ENCODE data around the gene IFIT1B. TPM values are rescaled to one million over a fixed set of nuclear protein-coding genes. Genes with fewer than 3 reads are reported as not detected.
"Not testable (repeated sequence)": the region's sequence is repeated elsewhere in the genome, so short reads cannot be mapped to it uniquely, and the experiment has no call there.

The IFIT1B gene
- total RNA-seq, 1 donor from 2014 or later: 26.5 TPM

DNA sequence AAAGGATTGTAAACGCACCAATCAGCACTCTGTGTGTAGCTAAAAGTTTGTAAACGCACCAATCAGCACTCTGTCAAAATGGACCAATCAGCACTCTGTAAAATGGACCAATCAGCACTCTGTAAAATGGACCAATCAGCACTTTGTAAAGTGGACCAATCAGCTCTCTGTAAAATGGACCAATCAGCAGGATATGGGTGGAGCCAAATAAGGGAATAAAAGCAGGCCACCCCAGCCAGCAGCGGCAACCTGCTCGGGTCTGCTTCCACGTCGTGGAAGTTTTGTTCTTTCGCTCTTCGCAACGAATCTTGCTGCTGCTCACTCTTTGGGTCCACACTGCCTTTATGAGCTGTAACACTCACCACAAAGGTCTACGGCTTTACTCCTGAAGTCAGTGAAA, 34.4 kb downstream of the IFIT1B start:
- not testable (repeated sequence) for DNase-seq (ENCODE audit: low spot score)

DNA sequence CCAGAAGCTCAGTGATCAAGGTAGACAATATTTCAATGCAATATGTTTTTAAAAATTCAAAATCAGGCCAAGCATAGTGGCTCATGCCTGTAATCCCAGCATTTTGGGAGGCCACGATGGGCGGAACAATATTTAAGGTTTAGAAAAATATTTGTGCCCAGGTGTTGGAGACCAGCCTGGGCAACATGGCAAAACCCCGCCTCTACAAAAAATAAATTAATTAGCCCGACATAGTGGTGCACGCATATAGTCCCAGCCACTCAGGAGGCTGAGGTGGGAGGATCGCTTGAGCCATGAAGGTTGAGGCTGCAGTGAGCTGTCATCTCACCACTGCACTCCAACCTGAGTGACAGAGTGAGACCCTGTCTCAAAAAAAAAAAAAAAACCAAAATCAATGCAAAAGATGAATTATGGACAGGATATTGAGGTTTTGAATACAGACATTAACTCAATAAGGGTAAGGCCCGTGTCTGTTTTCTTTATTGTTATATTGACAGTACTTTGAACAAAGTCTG, 35.6 kb downstream of the IFIT1B start:
- no peak for DNase-seq (ENCODE audit: low spot score)

DNA sequence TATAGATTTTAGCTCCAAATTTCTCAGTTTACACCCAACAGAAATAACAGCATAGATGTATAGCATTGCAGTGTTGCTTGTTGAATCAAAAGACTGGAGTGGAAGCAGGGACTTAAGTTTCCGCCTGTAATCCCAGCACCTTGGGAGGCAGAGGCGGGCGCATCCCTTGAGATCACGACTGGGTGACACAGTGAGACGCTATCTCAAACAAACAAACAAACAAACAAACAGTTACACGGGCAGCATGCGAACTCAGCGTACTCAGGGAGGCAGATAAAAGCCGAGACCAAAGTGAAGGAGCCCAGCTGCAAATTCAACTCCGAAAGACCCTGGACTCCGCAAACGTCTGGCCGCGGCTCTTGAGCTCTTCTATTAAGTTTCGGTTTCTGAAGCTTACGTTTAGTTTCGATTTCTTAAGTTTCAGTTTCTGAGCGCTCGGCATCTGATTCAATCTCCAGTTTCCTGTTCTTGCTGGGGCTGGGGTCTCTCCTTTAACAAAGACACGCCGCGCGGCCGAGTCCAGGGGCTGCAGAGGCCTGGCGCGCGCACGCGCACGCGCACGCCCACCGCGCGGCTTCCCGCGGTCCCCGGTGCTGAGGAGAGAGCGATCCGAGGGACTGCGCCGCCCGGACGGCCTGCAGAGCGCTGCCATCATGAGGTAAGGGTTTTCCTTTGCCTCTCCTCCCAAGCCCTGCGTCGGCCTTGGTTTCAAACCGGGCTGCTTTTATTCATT, 36.5 kb downstream of the IFIT1B start, which contains the start of gene IFIT5:
Gene IFIT5, plus strand, starts transcription at position 423 of the 733 bp plus-strand sequence. Its CDS starts 231 bp downstream, at position 654.
- DNase-seq (ENCODE audit: low spot score): peak; percentile 87

DNA sequence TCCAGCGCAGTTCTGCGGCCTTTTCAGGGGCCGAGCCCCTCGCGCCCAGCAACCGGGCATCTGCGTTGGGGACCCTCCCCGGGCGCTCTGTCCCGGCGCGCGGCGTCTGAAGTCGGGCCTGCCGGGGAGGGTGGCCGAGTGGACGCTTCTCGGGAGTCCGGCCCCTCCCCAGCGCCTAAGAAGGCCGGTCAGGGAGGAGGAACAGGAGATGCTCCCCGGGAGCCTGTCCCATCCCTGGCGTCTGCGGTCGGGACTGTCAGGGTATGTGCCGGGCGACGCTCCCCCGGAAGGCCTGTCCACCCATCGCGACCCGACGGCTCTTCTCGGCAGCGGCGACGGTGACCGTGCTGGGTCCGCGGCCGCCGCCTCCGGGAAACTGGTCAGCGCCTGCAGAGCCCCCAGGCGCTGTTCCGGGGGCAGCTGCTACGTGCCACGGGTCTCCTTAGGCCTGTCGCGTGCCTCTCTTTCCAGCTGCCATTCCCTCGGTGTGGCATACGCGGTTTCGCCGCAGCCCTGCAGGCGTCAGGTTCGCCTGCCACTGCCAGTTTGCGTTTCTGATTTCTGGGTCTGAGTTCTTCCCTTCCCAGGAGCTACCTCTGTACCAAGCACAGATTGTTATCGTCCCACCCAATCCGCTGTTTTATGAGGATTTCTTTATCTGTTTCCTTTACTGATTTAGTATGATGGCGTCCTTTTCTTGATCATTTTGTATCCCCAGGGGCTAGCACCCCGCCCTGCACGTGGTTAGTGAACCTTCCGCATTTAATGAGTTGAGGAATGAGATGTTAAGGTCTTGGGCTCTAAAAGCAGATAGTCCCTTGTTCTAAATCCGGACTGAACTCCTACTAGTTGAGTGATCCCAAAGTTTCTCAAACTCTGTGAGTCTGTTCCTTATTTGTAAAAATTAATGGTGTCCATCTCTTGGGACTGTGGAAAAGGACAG, 37.3 kb downstream of the IFIT1B start:
- DNase-seq (ENCODE audit: low spot score): peak; percentile 56

DNA sequence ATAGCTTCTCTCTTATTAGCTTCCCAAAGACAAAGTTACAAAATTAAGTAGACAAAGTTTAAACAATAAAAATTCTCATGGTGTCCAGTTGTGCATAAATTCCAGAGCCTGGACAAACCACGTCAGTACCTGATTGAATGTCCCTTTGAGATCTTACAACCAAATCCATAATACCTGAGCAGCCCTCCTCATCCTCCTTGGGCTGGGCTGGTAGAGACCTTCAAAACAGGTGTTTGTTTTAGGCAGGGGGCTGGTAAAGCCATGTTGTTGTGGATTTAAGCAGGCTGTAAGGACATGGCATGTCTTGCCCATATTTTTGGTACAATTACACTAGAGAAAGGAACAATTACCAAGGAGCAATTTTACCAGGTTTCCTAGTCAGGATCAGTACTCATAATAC, 38.6 kb downstream of the IFIT1B start:
- DNase-seq (ENCODE audit: low spot score): no peak

DNA sequence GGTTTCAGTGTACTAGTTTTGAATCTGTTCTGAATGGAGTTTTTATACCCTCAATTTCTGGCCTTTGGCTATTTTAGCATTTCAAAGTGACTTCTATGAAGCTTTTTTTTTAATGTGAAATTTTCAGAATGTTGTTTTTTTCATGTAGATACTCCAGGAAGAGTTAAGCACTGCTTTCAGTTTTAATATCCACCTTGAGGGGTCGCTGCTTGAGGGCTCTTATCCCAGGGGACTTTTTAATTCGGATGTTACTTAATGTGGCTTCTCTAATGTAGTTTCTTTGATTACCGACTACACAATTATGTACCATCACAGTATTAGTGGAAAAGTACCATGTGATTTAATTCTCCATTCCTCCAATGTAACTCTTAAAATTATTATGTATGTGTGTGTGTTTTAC, 41.7 kb downstream of the IFIT1B start:
- DNase-seq (ENCODE audit: low spot score): no peak

DNA sequence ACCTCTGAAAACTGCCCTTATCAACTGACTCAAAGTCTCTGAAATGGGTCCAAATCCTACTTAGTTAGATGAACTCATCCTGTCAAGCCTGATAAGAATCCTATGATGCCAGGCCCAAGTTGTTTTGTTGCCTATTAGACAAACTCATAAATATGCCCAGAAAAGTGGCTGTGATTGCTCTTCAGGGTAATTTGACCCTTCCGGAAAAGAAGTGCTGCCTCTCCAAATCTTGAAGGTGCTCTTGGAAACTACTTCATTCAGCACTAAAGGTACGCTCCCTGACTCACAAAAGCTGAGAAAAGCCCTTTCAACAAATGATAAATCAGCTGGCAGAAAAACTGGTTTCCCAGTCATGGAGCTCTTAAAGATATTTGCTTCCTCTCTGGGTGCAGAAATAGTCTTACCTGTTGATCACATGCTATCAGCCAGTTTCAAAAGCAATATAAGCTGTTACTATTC, 43.2 kb downstream of the IFIT1B start:
- peak; percentile 59 for DNase-seq (ENCODE audit: low spot score)

DNA sequence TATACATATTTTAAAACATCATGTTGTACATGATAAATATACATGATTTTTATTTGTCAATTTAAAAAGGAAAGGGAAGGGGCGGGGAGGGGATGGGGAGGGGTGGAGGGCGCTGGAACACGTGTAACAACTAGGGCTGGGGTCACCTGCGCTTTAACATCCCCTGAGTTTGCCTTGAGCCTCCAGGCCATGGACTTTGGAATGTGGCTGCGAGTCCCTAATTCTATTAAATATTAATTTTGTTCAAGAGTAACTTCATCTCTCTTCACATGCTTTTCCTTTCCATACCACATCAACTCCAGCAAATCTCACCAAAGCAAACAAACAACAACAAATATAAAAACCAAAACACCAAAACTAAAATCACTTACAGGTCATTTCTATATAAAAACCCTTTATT, 47.1 kb downstream of the IFIT1B start:
- no peak for DNase-seq (ENCODE audit: low spot score)

DNA sequence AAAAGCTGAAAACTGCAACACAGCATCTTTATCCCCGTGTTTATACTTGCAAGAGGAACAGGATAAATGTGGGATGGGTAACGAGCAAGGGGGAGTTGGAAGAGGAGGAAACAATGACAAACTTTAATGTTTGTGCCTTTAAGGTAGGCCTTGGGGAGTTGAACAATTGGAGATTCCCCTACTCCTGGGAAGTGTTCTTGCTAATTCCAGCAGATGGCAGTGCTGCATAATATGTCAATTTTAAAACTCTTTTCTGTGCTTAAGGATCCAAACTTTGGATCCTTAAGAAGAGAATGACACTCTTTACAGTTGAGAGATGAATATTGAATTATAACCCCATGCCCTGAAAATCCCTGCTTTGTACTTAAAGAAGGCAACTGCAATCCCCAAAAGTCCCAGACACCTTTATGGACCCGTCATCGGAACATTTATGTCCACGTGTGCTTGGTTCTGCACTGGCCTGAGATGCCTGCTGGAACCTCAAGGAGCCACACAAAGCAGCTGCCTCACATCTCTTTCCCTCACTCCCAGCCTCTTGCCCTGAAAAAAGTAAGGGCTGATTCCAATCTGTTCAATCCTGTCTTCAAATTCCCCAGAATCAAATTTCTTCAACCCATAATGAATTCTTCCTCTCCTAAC, 48.5 kb downstream of the IFIT1B start:
- DNase-seq (ENCODE audit: low spot score): peak; percentile 67

DNA sequence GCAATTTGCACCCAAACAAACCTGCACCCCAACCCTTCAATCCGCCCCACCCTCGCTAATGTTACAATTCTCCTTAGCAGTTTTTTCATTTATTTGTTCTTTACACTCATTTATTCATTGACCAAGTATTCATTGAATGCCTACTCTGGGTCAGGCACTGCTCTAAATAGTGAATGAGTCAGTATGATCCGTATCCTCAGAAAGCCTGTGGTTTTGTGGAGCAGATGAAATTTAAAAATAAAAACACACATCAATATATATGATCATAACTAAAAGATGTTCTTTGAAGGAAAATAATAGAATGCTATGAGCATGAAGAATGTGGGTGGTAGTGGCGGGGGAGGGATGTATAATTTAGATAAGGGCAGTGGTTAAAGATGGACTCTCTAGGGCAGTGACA, 49.8 kb downstream of the IFIT1B start:
- no peak for DNase-seq (ENCODE audit: low spot score)

DNA sequence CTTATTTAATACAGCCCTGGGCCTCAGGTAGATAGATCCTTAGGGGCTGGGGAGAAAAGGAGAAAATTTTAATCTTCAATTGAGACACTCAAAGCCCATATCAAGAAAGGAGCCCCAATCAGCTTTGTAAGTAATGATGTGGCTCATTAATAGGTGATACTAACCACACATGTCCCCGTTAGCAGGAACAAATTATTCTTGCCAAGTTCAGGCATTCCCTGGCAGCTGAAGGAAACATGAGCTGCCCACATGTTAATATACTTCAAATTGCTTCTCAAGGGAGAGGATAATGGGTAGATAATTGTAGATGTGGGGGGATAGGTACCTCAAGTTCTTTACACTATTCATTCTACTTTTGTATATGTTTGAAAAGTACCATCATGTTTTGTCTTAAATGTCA, 51.0 kb downstream of the IFIT1B start:
- no peak for DNase-seq (ENCODE audit: low spot score)

DNA sequence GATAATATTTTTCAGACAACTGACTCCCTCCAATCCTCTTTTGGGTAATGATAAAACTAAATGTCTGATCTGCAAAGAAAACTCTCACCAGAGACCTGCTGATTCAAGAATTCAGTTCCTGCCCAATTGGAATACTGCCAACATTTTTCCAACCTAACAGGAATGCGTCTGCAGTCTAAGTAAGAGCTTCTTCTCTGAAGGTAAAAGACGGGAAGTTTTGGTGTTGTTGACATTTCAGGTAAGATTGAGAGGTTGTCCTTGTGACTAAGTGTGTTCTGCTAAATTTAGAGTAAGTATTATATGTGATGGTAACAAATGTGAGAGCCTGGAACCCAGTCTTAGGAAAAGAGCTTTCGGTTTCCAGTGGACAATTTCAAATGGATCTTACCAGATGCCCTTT, 54.1 kb downstream of the IFIT1B start:
- peak; percentile 72 for DNase-seq (ENCODE audit: low spot score)

Other genes starting within 250 kb of the IFIT1B start
- 6.5 TPM for gene CH25H, start 170.7 kb upstream of the IFIT1B start, total RNA-seq (ENCODE audit: insufficient read depth, low replicate concordance)
- gene LIPA, start 126.3 kb upstream of the IFIT1B start, total RNA-seq (ENCODE audit: insufficient read depth, low replicate concordance): 55.1 TPM
- gene IFIT2, start 76.0 kb upstream of the IFIT1B start, total RNA-seq (ENCODE audit: insufficient read depth, low replicate concordance): 9.1 TPM
- 16.1 TPM for gene IFIT3, start 50.1 kb upstream of the IFIT1B start, total RNA-seq (ENCODE audit: insufficient read depth, low replicate concordance)
- 20.5 TPM for gene IFIT1, start 14.6 kb downstream of the IFIT1B start, total RNA-seq (ENCODE audit: insufficient read depth, low replicate concordance)
- 13.5 TPM for gene IFIT5, start 36.5 kb downstream of the IFIT1B start, total RNA-seq (ENCODE audit: insufficient read depth, low replicate concordance)
- 2.2 TPM for gene SLC16A12, start 157.5 kb downstream of the IFIT1B start, total RNA-seq (ENCODE audit: insufficient read depth, low replicate concordance)